DND-41 (cell line): ENCODE measurements around the gene JAZF1.

Source experiments
- EZH2 ChIP-seq: IDR thresholded peaks from 3 replicates; pipeline ENCODE4 v1.6.1; 2012; ENCODE audit warnings: borderline replicate concordance, low read depth, mild to moderate bottlenecking, moderate library complexity, low read length, inconsistent platforms; ENCODE audit not compliant: severe bottlenecking
- TF ChIP-seq, protein P1 (sequence below): IDR thresholded peaks from 2 replicates; pipeline ENCODE4 v1.5.1; 2012; ENCODE audit warnings: borderline replicate concordance, low read length, moderate library complexity, mild to moderate bottlenecking; ENCODE audit not compliant: poor library complexity, severe bottlenecking; ENCODE audit errors: extremely low read depth

DNA sequence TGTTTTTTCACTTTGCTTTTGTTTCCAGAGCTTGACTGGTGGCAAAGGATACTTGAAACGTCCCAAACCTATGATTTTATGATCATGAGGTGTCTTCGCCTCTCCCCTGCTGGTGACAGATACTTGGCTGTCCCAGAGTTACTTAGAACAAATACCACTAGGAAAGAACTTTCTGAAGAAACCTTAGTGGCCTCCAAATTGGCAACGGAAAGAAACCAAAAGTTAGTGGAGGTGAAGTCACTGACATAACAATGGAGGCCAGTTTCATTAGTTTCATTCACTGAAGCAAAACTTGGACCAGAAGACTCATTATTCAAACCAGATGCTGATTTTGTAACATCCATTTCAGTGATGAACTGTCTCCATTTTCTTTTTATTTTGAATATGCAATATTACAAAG lies 68.6 kb downstream of the JAZF1 start:
- TF ChIP-seq, protein P1, sequence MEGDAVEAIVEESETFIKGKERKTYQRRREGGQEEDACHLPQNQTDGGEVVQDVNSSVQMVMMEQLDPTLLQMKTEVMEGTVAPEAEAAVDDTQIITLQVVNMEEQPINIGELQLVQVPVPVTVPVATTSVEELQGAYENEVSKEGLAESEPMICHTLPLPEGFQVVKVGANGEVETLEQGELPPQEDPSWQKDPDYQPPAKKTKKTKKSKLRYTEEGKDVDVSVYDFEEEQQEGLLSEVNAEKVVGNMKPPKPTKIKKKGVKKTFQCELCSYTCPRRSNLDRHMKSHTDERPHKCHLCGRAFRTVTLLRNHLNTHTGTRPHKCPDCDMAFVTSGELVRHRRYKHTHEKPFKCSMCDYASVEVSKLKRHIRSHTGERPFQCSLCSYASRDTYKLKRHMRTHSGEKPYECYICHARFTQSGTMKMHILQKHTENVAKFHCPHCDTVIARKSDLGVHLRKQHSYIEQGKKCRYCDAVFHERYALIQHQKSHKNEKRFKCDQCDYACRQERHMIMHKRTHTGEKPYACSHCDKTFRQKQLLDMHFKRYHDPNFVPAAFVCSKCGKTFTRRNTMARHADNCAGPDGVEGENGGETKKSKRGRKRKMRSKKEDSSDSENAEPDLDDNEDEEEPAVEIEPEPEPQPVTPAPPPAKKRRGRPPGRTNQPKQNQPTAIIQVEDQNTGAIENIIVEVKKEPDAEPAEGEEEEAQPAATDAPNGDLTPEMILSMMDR, result no peak
- no peak for TF ChIP-seq EZH2
